ENCODE measurements around the gene PITX1.
"Not testable (repeated sequence)": the region's sequence is repeated elsewhere in the genome, so short reads cannot be mapped to it uniquely, and the experiment has no call there.

Gene PITX1

GRCh38 chr5:135033901-135034235 lies at the start of gene PITX1:
PITX1 (minus strand) TSS chr5:135034228; CDS start chr5:135033881, 347 bp downstream.
- no peak for DNase-seq

GRCh38 chr5:135083334-135083733 lies 49.3 kb upstream of the PITX1 start:
- not testable (repeated sequence) for DNase-seq

GRCh38 chr5:135081240-135081639 lies 47.2 kb upstream of the PITX1 start:
- no peak for DNase-seq

- DNase-seq, result no peak
These were observed 45.7 kb upstream of the PITX1 start for GRCh38 chr5:135079760-135080159.

- no peak for DNase-seq
These were observed 45.2 kb upstream of the PITX1 start for GRCh38 chr5:135079099-135079681.

- DNase-seq, result no peak
These were observed 42.8 kb upstream of the PITX1 start for GRCh38 chr5:135076801-135077200.

GRCh38 chr5:135076051-135076491 lies 42.0 kb upstream of the PITX1 start:
- no peak for DNase-seq

- DNase-seq, result no peak
These were observed 41.6 kb upstream of the PITX1 start for GRCh38 chr5:135075621-135076020.

GRCh38 chr5:135073761-135074345 lies 39.8 kb upstream of the PITX1 start:
- no peak for DNase-seq

- no peak for DNase-seq
These were observed 38.6 kb upstream of the PITX1 start for GRCh38 chr5:135072387-135073281.

GRCh38 chr5:135071311-135071710 lies 37.3 kb upstream of the PITX1 start:
- DNase-seq, result no peak

GRCh38 chr5:135069895-135070657 lies 36.0 kb upstream of the PITX1 start:
- DNase-seq, result no peak

GRCh38 chr5:135069016-135069770 lies 35.2 kb upstream of the PITX1 start:
- no peak for DNase-seq

- DNase-seq, result no peak
These were observed 33.6 kb upstream of the PITX1 start for GRCh38 chr5:135067587-135067986.

- DNase-seq, result no peak
These were observed 32.8 kb upstream of the PITX1 start for GRCh38 chr5:135066781-135067180.

GRCh38 chr5:135065306-135066265 lies 31.6 kb upstream of the PITX1 start:
- DNase-seq, result no peak

GRCh38 chr5:135064235-135064570 lies 30.2 kb upstream of the PITX1 start:
- no peak for DNase-seq

- DNase-seq, result no peak
These were observed 29.6 kb upstream of the PITX1 start for GRCh38 chr5:135063511-135064234.

- DNase-seq, result no peak
These were observed 29.0 kb upstream of the PITX1 start for GRCh38 chr5:135063056-135063445.

GRCh38 chr5:135062216-135063055 lies 28.4 kb upstream of the PITX1 start:
- DNase-seq, result no peak

Data from CD4-positive, alpha-beta T cell treated with Interferon alpha-2 for 1 hour (primary cell).